PC-9 (cell line): ENCODE measurements around the gene SLC41A3.

Source experiments
- EZH2 ChIP-seq: fragments of 200-600 bp; sonication (generic); IDR thresholded peaks from 2 replicates; pipeline ENCODE4 v1.8.0; 2017; ENCODE audit warnings: antibody characterized with exemption, low read depth
- TF ChIP-seq, protein P1 (sequence below): fragments of 200-600 bp; sonication (generic); conservative IDR thresholded peaks from 2 replicates; pipeline ENCODE4 v1.6.1; 2017; ENCODE audit warnings: mixed run types, antibody characterized with exemption, mild to moderate bottlenecking, moderate library complexity

DNA sequence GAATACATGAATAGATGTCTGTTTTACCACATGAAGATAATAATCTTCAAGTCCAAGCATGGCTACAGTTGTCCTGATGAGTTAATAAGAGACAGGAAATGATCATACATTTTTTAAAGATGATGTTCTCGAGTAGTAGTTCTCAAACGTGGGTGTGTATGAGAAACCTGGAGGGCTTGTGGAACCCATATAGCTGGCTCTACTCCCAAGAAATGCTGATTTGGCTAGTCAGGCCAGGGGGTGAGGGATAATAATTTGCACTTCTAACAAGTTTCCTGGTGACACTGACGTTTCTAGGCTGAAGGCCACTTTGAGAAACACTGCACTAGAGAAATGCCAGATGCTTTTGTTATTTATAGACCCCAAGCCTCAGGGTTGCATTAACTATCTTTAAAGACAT, 78.0 kb downstream of the SLC41A3 start:
- TF ChIP-seq EZH2 = no peak
- TF ChIP-seq, protein P1, sequence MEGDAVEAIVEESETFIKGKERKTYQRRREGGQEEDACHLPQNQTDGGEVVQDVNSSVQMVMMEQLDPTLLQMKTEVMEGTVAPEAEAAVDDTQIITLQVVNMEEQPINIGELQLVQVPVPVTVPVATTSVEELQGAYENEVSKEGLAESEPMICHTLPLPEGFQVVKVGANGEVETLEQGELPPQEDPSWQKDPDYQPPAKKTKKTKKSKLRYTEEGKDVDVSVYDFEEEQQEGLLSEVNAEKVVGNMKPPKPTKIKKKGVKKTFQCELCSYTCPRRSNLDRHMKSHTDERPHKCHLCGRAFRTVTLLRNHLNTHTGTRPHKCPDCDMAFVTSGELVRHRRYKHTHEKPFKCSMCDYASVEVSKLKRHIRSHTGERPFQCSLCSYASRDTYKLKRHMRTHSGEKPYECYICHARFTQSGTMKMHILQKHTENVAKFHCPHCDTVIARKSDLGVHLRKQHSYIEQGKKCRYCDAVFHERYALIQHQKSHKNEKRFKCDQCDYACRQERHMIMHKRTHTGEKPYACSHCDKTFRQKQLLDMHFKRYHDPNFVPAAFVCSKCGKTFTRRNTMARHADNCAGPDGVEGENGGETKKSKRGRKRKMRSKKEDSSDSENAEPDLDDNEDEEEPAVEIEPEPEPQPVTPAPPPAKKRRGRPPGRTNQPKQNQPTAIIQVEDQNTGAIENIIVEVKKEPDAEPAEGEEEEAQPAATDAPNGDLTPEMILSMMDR = no peak
